Esophagus muscularis mucosa (tissue), 4 donors: ENCODE data around the gene AVP. TPM values are rescaled to one million over a fixed set of nuclear protein-coding genes. Genes with fewer than 3 reads are reported as not detected.

ENCODE experiments used
- DNase-seq: peaks from one replicate; pipeline ENCODE4 v3.0.0-alpha.2; 2017; ENCODE audit errors: extremely low spot score
- H3K27ac ChIP-seq, 4 donors: fragments of 200-600 bp; sonication (generic); replicated peaks in 1 of 4; 1 replicate in 3 of 4; 2 replicates in 1 of 4; pipeline ENCODE4 v1.5.1; 2016 to 2019; ENCODE audit warnings: mild to moderate bottlenecking in 1 of 4
- H3K27me3 ChIP-seq, 4 donors: fragments of 200-600 bp; sonication (generic); one replicate each; pipeline versions ENCODE4 v1.5.1 to v1.6.0; 2016 to 2019
- H3K36me3 ChIP-seq, 4 donors: fragments of 200-600 bp; sonication (generic); one replicate each; pipeline ENCODE4 v1.5.1; 2016 to 2019
- H3K4me1 ChIP-seq, 4 donors: fragments of 200-600 bp; sonication (generic); one replicate each; pipeline ENCODE4 v1.5.1; 2016 to 2019
- H3K4me3 ChIP-seq, 4 donors: fragments of 200-600 bp; sonication (generic); 1 replicate in 2 of 4; 2 replicates in 2 of 4; pipeline ENCODE4 v1.5.1; 2016 to 2019; ENCODE audit warnings: mild to moderate bottlenecking in 4 of 4, moderate library complexity in 1 of 4
- H3K9me3 ChIP-seq, 4 donors: fragments of 200-600 bp; sonication (generic); 1 replicate in 3 of 4; 2 replicates in 1 of 4; pipeline ENCODE4 v1.5.1; 2016 to 2019
- EP300 ChIP-seq: sonication (generic); formaldehyde crosslinking; IDR thresholded peaks from one replicate; pipeline ENCODE4 v1.6.1; 2017; ENCODE audit warnings: antibody characterized with exemption
- POLR2A ChIP-seq: fragments of 450-650 bp; IDR thresholded peaks from one replicate; pipeline ENCODE4 v1.6.1; 2017; ENCODE audit warnings: antibody characterized with exemption, moderate library complexity, mild to moderate bottlenecking, low read depth
- POLR2AphosphoS5 ChIP-seq, 2 donors: sonication (generic); formaldehyde crosslinking; IDR thresholded peaks; one replicate each; pipeline ENCODE4 v1.6.1; 2017; ENCODE audit warnings: antibody characterized with exemption in 2 of 2
- WGBS: methylation state at CpG from one replicate; pipeline ENCODE4 v1.1.5; 2018; 5-methylcytosine and 5-hydroxymethylcytosine counted together
- intact Hi-C: fragments of 100-400 bp; cut with DNase I; formaldehyde crosslinking; loops from one replicate; pipeline ENCODE4 v1.15.1; 2023
- total RNA-seq, 4 donors: library from RNA; depleted of rRNA; stranded (reverse); fragments of >200 nt; gene quantifications; one replicate each; pipeline versions ENCODE4 v1.1.0 to v1.2.1, GENCODE V29; 2016
- TF ChIP-seq, protein P1 (sequence below), 3 experiments: fragments of 200-600 bp in 2 of 3; fragments of 450-650 bp in 1 of 3; sonication (generic) in 2 of 3; IDR thresholded peaks; one replicate each; pipeline ENCODE4 v1.5.1; 2017 to 2019; ENCODE audit warnings: antibody characterized with exemption in 3 of 3, mild to moderate bottlenecking in 2 of 3, moderate library complexity in 1 of 3

Gene AVP
- total RNA-seq, 4 donors from 2014 or later, result not detected

DNA sequence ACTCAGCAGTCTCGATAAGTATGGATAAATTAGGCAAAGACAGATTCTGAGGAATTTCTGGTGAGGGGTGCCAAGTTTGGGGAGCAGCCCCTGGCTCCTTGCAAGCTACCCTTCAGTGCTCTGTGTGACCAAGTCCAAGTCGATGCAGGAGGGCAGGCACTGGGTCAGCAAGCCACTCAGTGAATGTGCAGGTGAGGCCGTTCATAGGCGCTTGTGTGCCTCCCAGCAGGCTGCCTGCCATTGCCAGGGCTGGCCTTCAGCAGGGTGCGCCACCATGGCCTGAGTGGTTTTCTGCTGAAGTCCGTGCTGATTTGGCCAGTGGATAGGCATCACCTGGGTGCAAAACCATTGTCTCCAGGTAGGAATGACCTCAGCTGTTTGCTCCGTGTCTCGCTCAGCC lies 44.4 kb downstream of the AVP start:
- intact Hi-C loops, result no loop called here
- no peak for DNase-seq
- Histone ChIP-seq H3K27me3 (no peaks in the 10 kb centered on the region), H3K36me3 (peaks cover 47 to 63% (median 56%) of the 10 kb centered on the region in 4 donors), H3K9me3 (no peaks in the 10 kb centered on the region), H3K4me3 (no peak overlapping the region), H3K27ac (no peak overlapping the region), H3K4me1 (peaks cover 12 to 26% (median 23%) of the 10 kb centered on the region in 4 donors)
- 96% methylated on average over 8 of the region's 8 CpGs for WGBS
- no peak for TF ChIP-seq POLR2A
- TF ChIP-seq, protein P1, sequence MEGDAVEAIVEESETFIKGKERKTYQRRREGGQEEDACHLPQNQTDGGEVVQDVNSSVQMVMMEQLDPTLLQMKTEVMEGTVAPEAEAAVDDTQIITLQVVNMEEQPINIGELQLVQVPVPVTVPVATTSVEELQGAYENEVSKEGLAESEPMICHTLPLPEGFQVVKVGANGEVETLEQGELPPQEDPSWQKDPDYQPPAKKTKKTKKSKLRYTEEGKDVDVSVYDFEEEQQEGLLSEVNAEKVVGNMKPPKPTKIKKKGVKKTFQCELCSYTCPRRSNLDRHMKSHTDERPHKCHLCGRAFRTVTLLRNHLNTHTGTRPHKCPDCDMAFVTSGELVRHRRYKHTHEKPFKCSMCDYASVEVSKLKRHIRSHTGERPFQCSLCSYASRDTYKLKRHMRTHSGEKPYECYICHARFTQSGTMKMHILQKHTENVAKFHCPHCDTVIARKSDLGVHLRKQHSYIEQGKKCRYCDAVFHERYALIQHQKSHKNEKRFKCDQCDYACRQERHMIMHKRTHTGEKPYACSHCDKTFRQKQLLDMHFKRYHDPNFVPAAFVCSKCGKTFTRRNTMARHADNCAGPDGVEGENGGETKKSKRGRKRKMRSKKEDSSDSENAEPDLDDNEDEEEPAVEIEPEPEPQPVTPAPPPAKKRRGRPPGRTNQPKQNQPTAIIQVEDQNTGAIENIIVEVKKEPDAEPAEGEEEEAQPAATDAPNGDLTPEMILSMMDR (IDR thresholded peaks at IDR 0.05), result no peak
- no peak for TF ChIP-seq EP300

- peaks cover 10 to 23% (median 18%) of the 10 kb centered on the region in 4 donors for H3K4me1 ChIP-seq
- DNase-seq, result no peak
- WGBS, result 100% methylated on average over 2 of the region's 4 CpGs
Observed at GRCh38 chr20:3039426-3039825, 45.1 kb downstream of the AVP start.

GRCh38 chr20:3038454-3038853 lies 46.1 kb downstream of the AVP start:
- 77% methylated on average over 4 of the region's 5 CpGs for WGBS
- no peak overlapping the region for H3K27ac ChIP-seq
- no peak for DNase-seq
- no peaks in the 10 kb centered on the region for H3K9me3 ChIP-seq
- H3K36me3 ChIP-seq, result peaks cover 47 to 78% (median 61%) of the 10 kb centered on the region in 4 donors
- TF ChIP-seq EP300 (no peak), POLR2AphosphoS5 (IDR thresholded peaks at IDR 0.05) (no peak), POLR2A (no peak)
- TF ChIP-seq, protein P1 (IDR thresholded peaks at IDR 0.05), result no peak
- peaks cover 10 to 22% (median 18%) of the 10 kb centered on the region in 4 donors for H3K4me1 ChIP-seq
- intact Hi-C loops, result no loop called here
- H3K4me3 ChIP-seq, result no peak overlapping the region
- H3K27me3 ChIP-seq, result no peaks in the 10 kb centered on the region

More at GRCh38 chr20:3039426-3039825, 45.1 kb downstream of the AVP start:
- intact Hi-C loops, result no loop called here
- Histone ChIP-seq H3K27ac (no peak overlapping the region), H3K9me3 (no peaks in the 10 kb centered on the region), H3K36me3 (peaks cover 47 to 69% (median 61%) of the 10 kb centered on the region in 4 donors), H3K4me3 (no peak overlapping the region), H3K27me3 (no peaks in the 10 kb centered on the region)
- TF ChIP-seq, protein P1 (IDR thresholded peaks at IDR 0.05), result no peak
- TF ChIP-seq EP300 (no peak), POLR2A (no peak), POLR2AphosphoS5 (IDR thresholded peaks at IDR 0.05) (no peak)

DNA sequence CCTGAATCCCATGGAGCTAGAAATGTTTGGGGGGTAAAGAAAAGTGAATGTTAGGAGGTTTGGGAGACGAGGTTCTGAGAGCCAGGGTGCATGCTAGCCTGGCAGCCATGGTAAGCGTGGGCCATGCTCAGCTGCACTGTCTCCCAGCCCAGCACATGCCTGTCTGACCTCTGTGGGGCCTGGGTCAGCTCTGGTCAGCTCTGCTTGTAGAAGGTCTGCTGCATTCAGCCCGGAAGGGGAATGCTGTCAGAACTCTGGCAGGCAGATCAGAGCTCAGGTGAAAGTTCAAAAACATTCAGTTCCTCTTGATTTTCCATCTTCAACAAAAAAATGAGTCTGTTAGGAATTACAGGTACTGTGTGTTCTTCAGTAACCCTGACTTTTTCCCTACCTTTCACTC lies 46.9 kb downstream of the AVP start:
- Histone ChIP-seq H3K27ac (no peak overlapping the region), H3K9me3 (no peaks in the 10 kb centered on the region), H3K4me1 (peaks cover 9 to 14% (median 11%) of the 10 kb centered on the region in 4 donors), H3K27me3 (no peaks in the 10 kb centered on the region), H3K4me3 (no peak overlapping the region), H3K36me3 (peaks cover 47 to 86% (median 64%) of the 10 kb centered on the region in 4 donors)
- TF ChIP-seq POLR2A, result no peak
- TF ChIP-seq POLR2AphosphoS5 (IDR thresholded peaks at IDR 0.05), result no peak
- TF ChIP-seq, protein P1 (IDR thresholded peaks at IDR 0.05), result no peak
- TF ChIP-seq EP300, result no peak
- intact Hi-C loops, result no loop called here
- 81% methylated on average over 3 of the region's 3 CpGs for WGBS
- DNase-seq, result no peak

DNA sequence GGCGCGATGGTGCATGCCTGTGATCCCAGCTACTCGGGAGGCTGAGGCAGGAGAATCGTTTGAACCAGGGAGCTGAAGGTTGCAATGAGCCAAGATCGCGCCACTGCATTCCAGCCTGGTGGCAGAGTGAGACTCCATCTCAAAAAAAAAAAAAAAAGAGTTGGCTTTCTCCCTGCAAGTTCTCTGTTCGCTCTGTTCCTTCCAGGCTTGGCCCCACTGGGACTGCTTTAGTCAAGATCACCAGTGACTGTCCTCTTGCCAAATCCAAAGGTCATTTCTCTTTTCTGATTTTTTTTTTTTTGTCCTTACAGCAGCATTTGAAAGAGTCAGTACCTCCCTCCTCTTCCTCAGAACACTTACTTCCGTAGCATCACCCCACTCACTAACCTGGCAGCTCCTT lies 51.9 kb downstream of the AVP start:
- Histone ChIP-seq H3K4me3 (no peak overlapping the region), H3K27ac (no peak overlapping the region), H3K27me3 (no peaks in the 10 kb centered on the region), H3K36me3 (peaks cover 34 to 97% (median 71%) of the 10 kb centered on the region in 4 donors), H3K4me1 (no peaks in the 10 kb centered on the region), H3K9me3 (no peaks in the 10 kb centered on the region)
- DNase-seq, result no peak
- WGBS, result 89% methylated on average over 8 of the region's 8 CpGs
- intact Hi-C loops, result no loop called here
- TF ChIP-seq POLR2AphosphoS5 (IDR thresholded peaks at IDR 0.05), result no peak
- TF ChIP-seq EP300, result no peak
- no peak for TF ChIP-seq POLR2A
- TF ChIP-seq, protein P1 (IDR thresholded peaks at IDR 0.05), result no peak
